Skeletal muscle satellite cell (primary cell): ENCODE measurements around the gene CDHR4. TPM values are rescaled to one million over a fixed set of nuclear protein-coding genes. Genes with fewer than 3 reads are reported as not detected.
"Not testable (repeated sequence)": the region's sequence is repeated elsewhere in the genome, so short reads cannot be mapped to it uniquely, and the experiment has no call there.

Source experiments
- H3K27me3 ChIP-seq: 2 replicates; pipeline ENCODE4 v1.7.0; 2013; ENCODE audit warnings: low read length; ENCODE audit not compliant: control insufficient read depth, insufficient read depth
- H3K36me3 ChIP-seq: 2 replicates; pipeline ENCODE4 v1.7.0; 2013; ENCODE audit warnings: mild to moderate bottlenecking, control low read depth, low read length; ENCODE audit not compliant: insufficient read depth
- H3K4me1 ChIP-seq: 2 replicates; pipeline ENCODE4 v1.7.0; 2013; ENCODE audit warnings: low read length; ENCODE audit not compliant: control insufficient read depth, insufficient read depth
- H3K4me2 ChIP-seq: 2 replicates; pipeline ENCODE4 v1.7.0; 2013; ENCODE audit warnings: mild to moderate bottlenecking, low read length
- H3K4me3 ChIP-seq: 2 replicates; pipeline ENCODE4 v1.7.0; 2013; ENCODE audit warnings: low read length
- H3K9ac ChIP-seq: 2 replicates; pipeline ENCODE4 v1.7.0; 2013; ENCODE audit warnings: mild to moderate bottlenecking, low read depth, low read length, moderate library complexity
- H3K9me3 ChIP-seq: replicated peaks from 2 replicates; pipeline ENCODE4 v1.7.0; 2013; ENCODE audit warnings: mild to moderate bottlenecking, control low read depth, low read length
- total RNA-seq: library from RNA; depleted of rRNA; stranded (reverse); fragments of >200 nt; gene quantifications from 2 replicates; pipeline ENCODE4 v1.2.3, GENCODE V29; 2012; rRNA removed

CDHR4 gene
- 0.22 TPM in 1 of 2 replicates, not detected in the other for total RNA-seq

- no peak within 1 kb of the TSS for H3K4me3 ChIP-seq
- H3K4me1 ChIP-seq, result peaks cover 19% of the 10 kb centered on the region
- peak within 1 kb of the TSS; percentile 9 for H3K9ac ChIP-seq
- H3K27me3 ChIP-seq, result no peaks in the 10 kb centered on the region
- H3K4me2 ChIP-seq, result no peak within 1 kb of the TSS
- no peaks in the 10 kb centered on the region for H3K9me3 ChIP-seq
- H3K36me3 ChIP-seq, result no peaks in the 10 kb centered on the region
Measured at GRCh38 chr3:49799761-49800160, at the start of gene CDHR4. Gene CDHR4 (minus strand): TSS chr3:49799873. CDS start chr3:49799812, 61 bp downstream.

GRCh38 chr3:49845694-49846093 lies 46.0 kb upstream of the CDHR4 start:
- H3K9me3 ChIP-seq, result no peaks in the 10 kb centered on the region
- H3K4me1 ChIP-seq, result no peaks in the 10 kb centered on the region
- H3K4me3 ChIP-seq, result no peak overlapping the region
- no peaks in the 10 kb centered on the region for H3K27me3 ChIP-seq
- H3K36me3 ChIP-seq, result peaks cover 11% of the 10 kb centered on the region
- no peak overlapping the region for H3K4me2 ChIP-seq
- no peak overlapping the region for H3K9ac ChIP-seq

GRCh38 chr3:49844464-49845183 lies 45.0 kb upstream of the CDHR4 start:
- Histone ChIP-seq H3K4me1 (no peaks in the 10 kb centered on the region), H3K36me3 (peaks cover 11% of the 10 kb centered on the region), H3K4me3 (no peak overlapping the region), H3K27me3 (no peaks in the 10 kb centered on the region), H3K9ac (no peak overlapping the region), H3K4me2 (no peak overlapping the region), H3K9me3 (no peaks in the 10 kb centered on the region)

GRCh38 chr3:49842843-49843517 lies 43.3 kb upstream of the CDHR4 start:
- no peaks in the 10 kb centered on the region for H3K27me3 ChIP-seq
- H3K4me1 ChIP-seq, result peaks cover 3% of the 10 kb centered on the region
- no peak overlapping the region for H3K9ac ChIP-seq
- no peak overlapping the region for H3K4me2 ChIP-seq
- no peak overlapping the region for H3K4me3 ChIP-seq
- H3K36me3 ChIP-seq, result peaks cover 11% of the 10 kb centered on the region
- H3K9me3 ChIP-seq, result no peaks in the 10 kb centered on the region

- Histone ChIP-seq H3K27me3 (no peaks in the 10 kb centered on the region), H3K9ac (no peak overlapping the region), H3K4me1 (peaks cover 3% of the 10 kb centered on the region), H3K9me3 (no peaks in the 10 kb centered on the region), H3K36me3 (peaks cover 5% of the 10 kb centered on the region), H3K4me2 (no peak overlapping the region), H3K4me3 (no peak overlapping the region)
Measured at GRCh38 chr3:49841806-49842205, 42.1 kb upstream of the CDHR4 start.

- Histone ChIP-seq H3K4me3 (no peak overlapping the region), H3K4me1 (peaks cover 3% of the 10 kb centered on the region), H3K36me3 (peaks cover 5% of the 10 kb centered on the region), H3K9ac (no peak overlapping the region), H3K27me3 (no peaks in the 10 kb centered on the region), H3K9me3 (no peaks in the 10 kb centered on the region), H3K4me2 (no peak overlapping the region)
Measured at GRCh38 chr3:49841126-49841696, 41.5 kb upstream of the CDHR4 start.

GRCh38 chr3:49840388-49840787 lies 40.7 kb upstream of the CDHR4 start:
- no peak overlapping the region for H3K4me3 ChIP-seq
- peaks cover 4% of the 10 kb centered on the region for H3K36me3 ChIP-seq
- no peaks in the 10 kb centered on the region for H3K9me3 ChIP-seq
- peaks cover 3% of the 10 kb centered on the region for H3K4me1 ChIP-seq
- H3K27me3 ChIP-seq, result no peaks in the 10 kb centered on the region
- no peak overlapping the region for H3K9ac ChIP-seq
- no peak overlapping the region for H3K4me2 ChIP-seq

- Histone ChIP-seq H3K27me3 (no peaks in the 10 kb centered on the region), H3K36me3 (no peaks in the 10 kb centered on the region), H3K4me2 (no peak overlapping the region), H3K9me3 (no peaks in the 10 kb centered on the region), H3K4me1 (peaks cover 3% of the 10 kb centered on the region), H3K9ac (no peak overlapping the region), H3K4me3 (no peak overlapping the region)
Measured at GRCh38 chr3:49839193-49839809, 39.6 kb upstream of the CDHR4 start.

- H3K36me3 ChIP-seq, result peaks cover 10% of the 10 kb centered on the region
- H3K9ac ChIP-seq, result no peak overlapping the region
- H3K9me3 ChIP-seq, result no peaks in the 10 kb centered on the region
- H3K4me3 ChIP-seq, result no peak overlapping the region
- H3K4me2 ChIP-seq, result no peak overlapping the region
- H3K27me3 ChIP-seq, result no peaks in the 10 kb centered on the region
- H3K4me1 ChIP-seq, result no peaks in the 10 kb centered on the region
Measured at GRCh38 chr3:49831341-49831740, 31.7 kb upstream of the CDHR4 start.

GRCh38 chr3:49826016-49826415 lies 26.3 kb upstream of the CDHR4 start:
- no peaks in the 10 kb centered on the region for H3K9me3 ChIP-seq
- no peaks in the 10 kb centered on the region for H3K4me1 ChIP-seq
- no peak overlapping the region for H3K4me3 ChIP-seq
- H3K27me3 ChIP-seq, result no peaks in the 10 kb centered on the region
- no peak overlapping the region for H3K9ac ChIP-seq
- no peak overlapping the region for H3K4me2 ChIP-seq
- peaks cover 3% of the 10 kb centered on the region for H3K36me3 ChIP-seq

- not testable (repeated sequence) for H3K9me3 ChIP-seq, H3K4me3 ChIP-seq, H3K4me2 ChIP-seq, H3K4me1 ChIP-seq, H3K27me3 ChIP-seq, H3K9ac ChIP-seq, H3K36me3 ChIP-seq
Measured at GRCh38 chr3:49823131-49823530, 23.5 kb upstream of the CDHR4 start.
